Heart right ventricle (tissue), 16 donors: ENCODE data around the gene PHLDB1. TPM values are rescaled to one million over a fixed set of nuclear protein-coding genes. Genes with fewer than 3 reads are reported as not detected.
A peak's percentile ranks its signal among the peaks of the same experiment; 100 is the strongest.

Experiments
- ATAC-seq, 8 donors: fragments of 200-7000 bp; cut with Tn5 transposase; one replicate each; pipeline ENCODE4 v1.9.1; 2020; ENCODE audit warnings: mild to moderate bottlenecking in 8 of 8, moderate library complexity in 8 of 8, moderate number of reproducible peaks in 1 of 8
- DNase-seq, 2 donors: peaks; one replicate each; pipeline ENCODE4 v3.0.0-alpha.2; 2020
- H3K27ac ChIP-seq, 10 donors: fragments of 200-600 bp; sonication (generic) in 2 of 10; one replicate each; pipeline versions ENCODE4 v1.5.0 to v1.8.0; 2020 to 2022; ENCODE audit warnings: mild to moderate bottlenecking in 3 of 10
- H3K27me3 ChIP-seq, 7 donors: fragments of 200-600 bp; one replicate each; pipeline ENCODE4 v1.8.0; 2021 to 2022; ENCODE audit warnings: mild to moderate bottlenecking in 2 of 7
- H3K36me3 ChIP-seq, 9 donors: fragments of 200-600 bp; sonication (generic) in 1 of 9; one replicate each; pipeline versions ENCODE4 v1.5.0 to v1.8.0; 2020 to 2022; ENCODE audit warnings: mild to moderate bottlenecking in 2 of 9
- H3K4me1 ChIP-seq, 9 donors: fragments of 200-600 bp; sonication (generic) in 1 of 9; one replicate each; pipeline versions ENCODE4 v1.5.0 to v1.8.0; 2020 to 2022; ENCODE audit warnings: mild to moderate bottlenecking in 4 of 9
- H3K4me3 ChIP-seq, 10 donors: fragments of 200-600 bp; sonication (generic) in 2 of 10; one replicate each; pipeline versions ENCODE4 v1.5.0 to v1.8.0; 2020 to 2022; ENCODE audit warnings: mild to moderate bottlenecking in 7 of 10, moderate library complexity in 2 of 10
- H3K9me3 ChIP-seq, 11 donors: fragments of 200-600 bp in 10 of 11; sonication (generic) in 2 of 11; one replicate each; pipeline versions ENCODE4 v1.5.0 to v1.8.0; 2013 to 2022; ENCODE audit warnings: mild to moderate bottlenecking in 2 of 11, control low read depth in 1 of 11, moderate library complexity in 1 of 11
- WGBS, 2 donors: extraction: QIAGEN DNeasy Blood & Tissue Kit; methylation state at CpG; one replicate each; pipeline ENCODE4 v1.1.7; 2013; ENCODE audit warnings: inconsistent platforms in 1 of 2; 5-methylcytosine and 5-hydroxymethylcytosine counted together
- intact Hi-C, 10 donors: fragments of 100-400 bp; cut with DNase I; formaldehyde crosslinking; loops; one replicate each; pipeline versions ENCODE4 v1.11.1 to v1.14.2; 2022
- polyA plus RNA-seq, 2 donors: library from polyadenylated mRNA; stranded (reverse); fragments of 200-250 nt; gene quantifications; one replicate each; pipeline ENCODE4 v1.2.3, GENCODE V29; 2013
- total RNA-seq, 10 donors: library from RNA; stranded (reverse); fragmentation: NEBNext Ultra II Directional in 3 of 10; extraction: Animal tissue kit (Norgen Biotek cat#: 25700) in 3 of 10; gene quantifications; one replicate each; pipeline versions ENCODE4 v1.2.1 to v1.2.4, GENCODE V29; 2021 to 2023
- TF ChIP-seq, protein P1 (sequence below), 9 donors: fragments of 200-600 bp; sonication (generic) in 2 of 9; IDR thresholded peaks; one replicate each; pipeline versions ENCODE4 v1.5.0 to v1.8.0; 2021 to 2022; ENCODE audit warnings: antibody characterized with exemption in 9 of 9, mild to moderate bottlenecking in 5 of 9, moderate library complexity in 1 of 9
- donor health status: Arrhythmogenic right ventricular cardiomyopathy.
- donor health status: ischemic (EF 13 %, LVEDD 7.1; RV severe dilation, severe dysfunction).
- donor health status: healthy with polysubstance abuse.
- donor health status: DM: no; HTN: yes; CAD: no.
- donor health status: DM: no; HTN: no; CAD: no.
- donor health status: ischemic (EF 25% LVEDD 6.9; RV normal size, moderate dysfunction).
- donor health status: ischemic (EF 25% LVEDD 5.7; RV mildly dilated, moderate dysfunction).
- donor health status: healthy.
- donor health status: DM: yes; HTN: yes; CAD: no.
- donor health status: Ischemic cardiomyopathy.
- donor health status: ischemic (EF 35%, LVEDD 5.7; RV mildly dilated, moderate dysfunction).
- donor health status: nonischemic (EF 11% LVEDD 7.7; RV severe dilation, severe dysfunction).
- donor health status: DM: yes; HTN: yes; CAD: no.
- donor health status: PGD.
- donor health status: ischemic (EF 29% LVEDD 5.4; RV normal size, mild dysfunction).
- donor health status: nonischemic (EF 23%, LVEDD 6.1; RV moderate dilation, normal function).

Gene PHLDB1
- total and polyA plus RNA-seq, 12 donors = 74.9 to 259 (median 114) TPM

DNA sequence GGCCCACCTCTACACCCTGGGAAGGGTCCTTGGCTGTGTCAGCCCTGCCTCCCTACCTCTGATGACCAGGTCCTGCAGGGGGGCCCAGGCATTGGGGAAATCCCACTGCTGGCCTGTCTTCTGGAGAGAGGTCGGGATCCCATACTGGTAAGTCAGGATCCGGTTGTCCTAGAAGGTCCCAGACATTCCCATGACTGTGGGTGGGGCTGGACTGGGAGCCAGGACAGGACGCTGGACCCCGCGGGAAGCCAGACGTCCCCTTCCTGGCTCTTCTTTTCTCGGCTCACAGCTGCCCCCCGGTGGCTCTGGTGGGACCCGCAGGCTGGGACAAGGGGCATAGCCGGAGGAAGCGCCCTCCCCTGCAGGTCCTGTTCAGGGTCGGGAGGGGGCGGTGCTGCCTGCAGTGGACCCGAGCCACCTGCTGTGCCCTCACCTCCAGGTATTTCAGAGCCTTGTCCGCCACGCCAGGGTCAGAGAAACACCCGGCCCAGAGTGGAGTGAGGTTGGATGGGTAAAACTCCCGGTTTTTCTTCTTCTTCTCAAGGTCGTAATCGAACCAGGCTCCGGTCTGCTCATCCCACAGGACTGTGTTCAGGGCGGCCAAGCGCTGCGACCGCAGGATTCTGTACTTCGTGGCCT is 52.0 kb downstream of the PHLDB1 start:
- H3K27me3 ChIP-seq = no peaks in the 10 kb centered on the region
- H3K4me3 ChIP-seq = peak overlapping the region in 2 of 10 donors; percentile 0 to 1
- WGBS, 2 donors = 12 to 15% methylated on average over 26 of the region's 26 CpGs
- TF ChIP-seq, protein P1, sequence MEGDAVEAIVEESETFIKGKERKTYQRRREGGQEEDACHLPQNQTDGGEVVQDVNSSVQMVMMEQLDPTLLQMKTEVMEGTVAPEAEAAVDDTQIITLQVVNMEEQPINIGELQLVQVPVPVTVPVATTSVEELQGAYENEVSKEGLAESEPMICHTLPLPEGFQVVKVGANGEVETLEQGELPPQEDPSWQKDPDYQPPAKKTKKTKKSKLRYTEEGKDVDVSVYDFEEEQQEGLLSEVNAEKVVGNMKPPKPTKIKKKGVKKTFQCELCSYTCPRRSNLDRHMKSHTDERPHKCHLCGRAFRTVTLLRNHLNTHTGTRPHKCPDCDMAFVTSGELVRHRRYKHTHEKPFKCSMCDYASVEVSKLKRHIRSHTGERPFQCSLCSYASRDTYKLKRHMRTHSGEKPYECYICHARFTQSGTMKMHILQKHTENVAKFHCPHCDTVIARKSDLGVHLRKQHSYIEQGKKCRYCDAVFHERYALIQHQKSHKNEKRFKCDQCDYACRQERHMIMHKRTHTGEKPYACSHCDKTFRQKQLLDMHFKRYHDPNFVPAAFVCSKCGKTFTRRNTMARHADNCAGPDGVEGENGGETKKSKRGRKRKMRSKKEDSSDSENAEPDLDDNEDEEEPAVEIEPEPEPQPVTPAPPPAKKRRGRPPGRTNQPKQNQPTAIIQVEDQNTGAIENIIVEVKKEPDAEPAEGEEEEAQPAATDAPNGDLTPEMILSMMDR (IDR thresholded peaks at IDR 0.05) = peak in 8 of 9 donors; percentile 91 to 99 (median 98)
- DNase-seq (peak; percentile 93 to 94), ATAC-seq (peak; percentile 76 to 89 (median 82))
- H3K9me3 ChIP-seq = no peaks in the 10 kb centered on the region
- peaks cover 0 to 30% (median 15%) of the 10 kb centered on the region in 9 donors for H3K4me1 ChIP-seq
- intact Hi-C loops = loop anchor here in 9 of 10 donors (1.0 to 10.0 kb wide), 9 partner anchors 42 to 67 kb away; partner anchors contain the start of gene PHLDB1 (in 3 of the 9)
- H3K27ac ChIP-seq = peak overlapping the region in 9 of 10 donors; percentile 24 to 81 (median 55)
- H3K36me3 ChIP-seq = peaks cover 0 to 44% (median 34%) of the 10 kb centered on the region in 9 donors

DNA sequence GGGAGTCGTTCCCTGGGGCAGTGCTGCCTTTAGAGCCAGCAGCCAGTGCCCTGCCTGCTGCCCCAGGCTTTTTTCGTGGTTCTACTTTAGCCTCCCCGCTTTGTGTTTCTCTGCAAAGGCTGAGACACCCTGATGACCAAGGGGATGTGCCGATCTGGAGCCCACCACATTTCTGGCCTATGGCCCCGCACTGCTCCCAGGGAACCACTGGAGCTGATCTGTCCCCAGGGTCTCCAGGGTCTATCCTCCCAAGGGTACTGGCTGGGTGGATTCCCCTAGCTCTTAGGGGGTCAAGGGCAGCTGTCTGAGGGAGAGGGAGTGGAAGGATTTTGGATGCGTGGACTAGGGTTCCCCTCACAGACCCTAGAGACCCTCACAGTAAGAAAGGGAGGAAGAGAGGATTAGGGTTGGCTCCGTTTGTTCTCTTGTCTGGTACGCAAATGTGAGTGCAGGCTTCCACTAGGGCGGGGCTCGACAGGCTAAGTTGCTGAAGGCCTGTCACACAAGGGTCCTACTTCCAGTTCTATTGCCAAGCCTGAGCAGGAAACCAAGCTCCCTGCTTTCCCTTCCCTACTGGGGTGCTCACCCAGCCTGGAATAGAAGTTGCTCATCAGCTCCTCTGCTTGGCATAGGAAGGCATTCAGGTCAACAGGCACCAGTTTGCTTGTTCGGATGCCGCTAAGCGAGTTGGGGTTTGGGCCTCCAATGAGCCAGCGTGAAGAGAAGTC is 52.7 kb downstream of the PHLDB1 start:
- intact Hi-C loops = loop anchor here in 9 of 10 donors (1.0 to 10.0 kb wide), 10 partner anchors 43 to 295 kb away; partner anchors contain the start of genes PHLDB1 (in 3 of the 9) and UPK2 (in 1 of the 9)
- TF ChIP-seq, protein P1 (IDR thresholded peaks at IDR 0.05) = no peak
- H3K9me3 ChIP-seq = no peaks in the 10 kb centered on the region
- DNase-seq = no peak
- no peaks in the 10 kb centered on the region for H3K27me3 ChIP-seq
- H3K36me3 ChIP-seq = peaks cover 0 to 38% (median 29%) of the 10 kb centered on the region in 9 donors
- peak in 2 of 8 donors; percentile 0 to 1 for ATAC-seq
- WGBS, 2 donors = 63 to 72% methylated on average over 14 of the region's 14 CpGs
- H3K4me3 ChIP-seq = peak overlapping the region in 2 of 10 donors; percentile 0 to 1
- peak overlapping the region in 6 of 10 donors; percentile 24 to 81 (median 46) for H3K27ac ChIP-seq
- H3K4me1 ChIP-seq = peaks cover 0 to 30% (median 15%) of the 10 kb centered on the region in 9 donors

DNA sequence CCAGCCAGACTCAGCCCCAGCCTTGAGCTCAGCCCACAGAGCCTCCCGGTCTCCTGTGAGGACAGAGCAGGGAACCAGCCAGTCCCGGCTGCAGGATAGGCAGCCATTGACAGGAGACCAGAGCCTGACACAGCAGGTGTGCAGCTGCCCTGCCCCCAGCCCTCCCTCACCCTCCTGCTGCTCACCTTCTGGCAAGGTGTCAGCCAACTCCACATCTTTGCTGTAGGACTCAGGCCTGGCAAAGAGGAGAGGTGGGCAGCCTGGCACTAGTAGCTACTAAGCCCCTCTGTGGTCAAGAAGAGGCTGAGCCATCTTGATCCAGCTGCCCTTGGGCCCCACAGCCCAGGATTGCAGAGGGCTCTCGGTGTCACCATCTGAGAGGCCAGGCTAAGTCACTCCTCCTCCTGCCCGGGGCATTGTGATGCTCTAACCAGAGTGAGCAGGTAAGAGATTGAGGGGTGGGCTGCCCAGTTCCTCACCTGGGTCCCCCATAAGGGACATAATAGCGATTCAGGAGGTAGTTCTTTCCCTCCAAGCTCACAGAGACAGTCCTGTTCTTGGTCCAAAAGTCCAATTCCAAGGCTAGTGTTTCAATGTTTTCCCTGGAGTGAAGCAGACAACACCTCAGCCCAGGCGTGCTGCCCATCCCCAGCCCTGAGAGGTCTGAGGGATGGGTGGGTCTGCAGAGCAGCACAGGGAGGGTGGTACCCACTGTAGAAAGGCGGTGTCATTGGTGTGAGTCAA is 53.4 kb downstream of the PHLDB1 start:
- H3K27ac ChIP-seq = no peak overlapping the region
- H3K36me3 ChIP-seq = peaks cover 0 to 31% (median 21%) of the 10 kb centered on the region in 9 donors
- intact Hi-C loops = loop anchor here in 1 of 10 donors (10.0 kb wide), 1 partner anchor 294 kb away; the partner anchor contains the start of gene UPK2
- DNase-seq = no peak
- WGBS, 2 donors = 83 to 86% methylated on average over 7 of the region's 7 CpGs
- H3K27me3 ChIP-seq = no peaks in the 10 kb centered on the region
- no peaks in the 10 kb centered on the region for H3K9me3 ChIP-seq
- ATAC-seq = no peak
- H3K4me3 ChIP-seq = no peak overlapping the region
- TF ChIP-seq, protein P1 (IDR thresholded peaks at IDR 0.05) = no peak
- peaks cover 0 to 30% (median 15%) of the 10 kb centered on the region in 9 donors for H3K4me1 ChIP-seq
